ENCODE data around the gene AGPS. TPM values are rescaled to one million over a fixed set of nuclear protein-coding genes. Genes with fewer than 3 reads are reported as not detected.

The AGPS gene
- total RNA-seq, 3 donors from 2014 or later (not counting 1 experiment from before 2014, with no cell fraction given), result 27.4 to 36.0 (median 35.6) TPM

DNA sequence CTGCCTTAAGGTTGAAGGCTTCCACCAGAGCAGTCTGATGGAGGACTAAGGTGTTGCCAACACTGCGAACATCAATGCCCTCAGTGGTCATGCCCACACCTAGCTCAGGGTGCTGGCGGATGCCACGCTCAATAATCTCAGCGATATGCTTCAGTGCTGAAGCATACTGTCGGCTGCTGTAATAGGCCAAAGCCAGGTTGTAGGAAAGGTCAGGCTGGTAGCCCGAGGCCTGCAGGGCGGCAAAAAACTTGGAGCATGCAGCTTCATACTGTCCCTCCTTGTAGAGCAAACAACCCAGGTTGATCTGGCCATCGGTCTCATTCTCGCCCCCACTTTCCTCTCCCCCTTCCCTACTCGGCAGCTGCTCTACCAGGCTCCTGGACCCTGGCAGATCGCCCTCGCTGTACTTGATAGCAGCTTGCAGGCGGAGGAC is 159.4 kb downstream of the AGPS start:
- Histone ChIP-seq H3K9me3 (ENCODE audit: control insufficient read depth, insufficient read depth, low read length) (no peaks in the 10 kb centered on the region), H3K4me3 (ENCODE audit: low read length) (peak overlapping the region; percentile 74), H3K36me3 (ENCODE audit: control insufficient read depth, insufficient read depth, low read length) (no peaks in the 10 kb centered on the region), H3K27ac (ENCODE audit: low read length) (peak overlapping the region; percentile 96), H3K27me3 (ENCODE audit: control insufficient read depth, insufficient read depth, low read length) (no peaks in the 10 kb centered on the region), H3K4me1 (ENCODE audit: control insufficient read depth, insufficient read depth, low read length) (peaks cover 13% of the 10 kb centered on the region)
- peaks cover 9% of the 10 kb centered on the region for H3K36me3 Mint-ChIP-seq
- intact Hi-C loops (cut with micrococcal nuclease), result loop anchor here (10.0 kb wide), 1 partner anchor 387 kb away; no protein-coding TSS in a partner anchor
- no peaks in the 10 kb centered on the region for H3K9me3 Mint-ChIP-seq
- H3K4me1 Mint-ChIP-seq, result peaks cover 12 to 13% of the 10 kb centered on the region in 2 donors
- ATAC-seq (no peak), DNase-seq (no peak)
- TF ChIP-seq, protein P1, sequence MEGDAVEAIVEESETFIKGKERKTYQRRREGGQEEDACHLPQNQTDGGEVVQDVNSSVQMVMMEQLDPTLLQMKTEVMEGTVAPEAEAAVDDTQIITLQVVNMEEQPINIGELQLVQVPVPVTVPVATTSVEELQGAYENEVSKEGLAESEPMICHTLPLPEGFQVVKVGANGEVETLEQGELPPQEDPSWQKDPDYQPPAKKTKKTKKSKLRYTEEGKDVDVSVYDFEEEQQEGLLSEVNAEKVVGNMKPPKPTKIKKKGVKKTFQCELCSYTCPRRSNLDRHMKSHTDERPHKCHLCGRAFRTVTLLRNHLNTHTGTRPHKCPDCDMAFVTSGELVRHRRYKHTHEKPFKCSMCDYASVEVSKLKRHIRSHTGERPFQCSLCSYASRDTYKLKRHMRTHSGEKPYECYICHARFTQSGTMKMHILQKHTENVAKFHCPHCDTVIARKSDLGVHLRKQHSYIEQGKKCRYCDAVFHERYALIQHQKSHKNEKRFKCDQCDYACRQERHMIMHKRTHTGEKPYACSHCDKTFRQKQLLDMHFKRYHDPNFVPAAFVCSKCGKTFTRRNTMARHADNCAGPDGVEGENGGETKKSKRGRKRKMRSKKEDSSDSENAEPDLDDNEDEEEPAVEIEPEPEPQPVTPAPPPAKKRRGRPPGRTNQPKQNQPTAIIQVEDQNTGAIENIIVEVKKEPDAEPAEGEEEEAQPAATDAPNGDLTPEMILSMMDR (IDR thresholded peaks at IDR 0.05), result no peak
- H3K27me3 Mint-ChIP-seq (ENCODE audit: low read depth in 2 of 2), result peaks cover under 1 to 2% of the 10 kb centered on the region in 2 donors
- peak overlapping the region; percentile 98 to 100 for H3K27ac Mint-ChIP-seq
- peak overlapping the region; percentile 98 for H3K4me3 Mint-ChIP-seq
- 70% methylated on average over 13 of the region's 13 CpGs for WGBS (ENCODE audit: insufficient coverage)

DNA sequence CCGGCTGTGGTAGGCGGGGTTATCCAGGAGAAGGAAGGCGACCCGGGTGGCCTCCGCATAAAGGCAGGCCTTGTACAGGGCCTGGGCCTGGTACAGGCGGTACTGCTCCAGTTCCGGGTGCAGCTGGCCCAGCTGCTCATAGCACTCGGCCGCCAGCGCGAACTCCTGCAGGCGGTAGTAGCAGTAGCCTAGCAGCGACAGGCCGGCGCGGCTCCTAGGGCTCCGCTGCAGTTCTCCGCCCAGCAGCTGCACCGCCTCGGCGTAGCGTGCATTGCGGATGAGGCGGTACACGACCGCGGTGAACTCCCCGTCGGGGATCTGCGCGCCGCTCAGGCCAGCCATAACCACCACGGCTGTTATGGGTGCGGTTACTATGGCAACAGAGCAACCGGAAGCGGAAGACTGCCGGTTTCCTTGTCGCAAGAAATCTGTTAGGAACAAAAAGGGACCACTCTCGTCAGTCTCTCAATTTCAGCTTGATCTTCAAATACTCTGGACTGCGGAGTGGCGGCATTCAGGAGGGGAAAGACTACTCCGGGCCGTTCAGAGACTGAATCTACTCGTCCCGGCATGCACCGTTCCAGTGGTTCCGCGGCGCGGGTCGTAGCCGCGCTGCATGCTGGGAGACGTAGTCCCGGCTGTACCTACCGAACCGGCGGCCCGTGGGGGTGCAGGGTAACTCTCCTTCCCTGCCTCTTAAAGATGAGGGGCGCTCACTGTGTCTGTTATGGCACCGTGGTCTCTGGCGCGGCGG is 160.0 kb downstream of the AGPS start:
- 1% methylated on average over 63 of the region's 64 CpGs for WGBS (ENCODE audit: insufficient coverage)
- intact Hi-C loops (cut with micrococcal nuclease), result loop anchor here (1.0 to 10.0 kb wide), 2 partner anchors 66 to 388 kb away; a partner anchor contains a TSS
- Histone ChIP-seq H3K4me1 (ENCODE audit: control insufficient read depth, insufficient read depth, low read length) (peaks cover 13% of the 10 kb centered on the region), H3K27ac (ENCODE audit: low read length) (peak overlapping the region; percentile 96), H3K9me3 (ENCODE audit: control insufficient read depth, insufficient read depth, low read length) (no peaks in the 10 kb centered on the region), H3K4me3 (ENCODE audit: low read length) (peak overlapping the region; percentile 74), H3K27me3 (ENCODE audit: control insufficient read depth, insufficient read depth, low read length) (no peaks in the 10 kb centered on the region), H3K36me3 (ENCODE audit: control insufficient read depth, insufficient read depth, low read length) (no peaks in the 10 kb centered on the region)
- Mint-ChIP-seq H3K4me3 (peak overlapping the region; percentile 98), H3K27ac (peak overlapping the region; percentile 98 to 100), H3K36me3 (peaks cover 9% of the 10 kb centered on the region), H3K9me3 (no peaks in the 10 kb centered on the region), H3K4me1 (peaks cover 12 to 13% of the 10 kb centered on the region in 2 donors), H3K27me3 (ENCODE audit: low read depth in 2 of 2) (peaks cover 4 to 8% of the 10 kb centered on the region in 2 donors)
- DNase-seq, result peak; percentile 91 to 97
- ATAC-seq, result peak; percentile 90 to 95 (median 92)
- TF ChIP-seq, protein P1 (IDR thresholded peaks at IDR 0.05), result no peak

DNA sequence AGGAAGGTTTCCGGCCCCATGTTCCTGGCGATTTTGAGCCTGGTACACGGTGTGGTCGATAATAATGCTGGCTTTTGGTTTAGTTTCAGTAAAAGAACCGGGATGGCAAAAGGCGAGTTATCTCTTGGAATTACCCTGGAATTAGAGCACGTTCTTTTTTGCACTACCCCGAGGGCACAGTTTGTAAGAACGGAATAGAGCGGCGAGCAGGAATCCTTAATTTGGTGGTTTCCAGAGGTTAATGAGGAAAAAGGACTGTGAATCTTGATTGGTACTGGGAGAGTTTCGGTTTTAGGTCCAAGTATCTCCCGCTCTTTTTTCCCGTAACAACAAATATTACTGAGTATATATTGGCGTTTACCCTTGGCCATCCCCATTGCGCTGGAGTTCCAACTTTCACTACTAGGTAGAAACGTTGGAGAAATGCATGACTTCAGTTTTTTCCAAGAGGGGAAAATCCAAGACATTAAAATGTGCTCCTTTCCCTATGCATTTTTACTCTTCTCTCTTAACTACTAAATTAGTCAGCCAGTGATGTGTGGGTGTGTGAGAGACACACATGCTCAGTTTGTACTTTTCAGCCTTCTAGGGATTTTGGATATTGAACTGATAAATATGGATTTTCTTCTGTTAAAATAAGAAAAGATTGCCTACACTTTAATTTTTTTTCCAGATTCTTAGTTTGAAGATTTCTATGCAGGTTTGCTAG is 160.8 kb downstream of the AGPS start:
- ATAC-seq (no peak), DNase-seq (no peak)
- Mint-ChIP-seq H3K9me3 (no peaks in the 10 kb centered on the region), H3K4me3 (peak overlapping the region; percentile 98), H3K36me3 (peaks cover 9% of the 10 kb centered on the region), H3K27ac (peak overlapping the region; percentile 98 to 100), H3K4me1 (peaks cover 12 to 13% of the 10 kb centered on the region in 2 donors), H3K27me3 (ENCODE audit: low read depth in 2 of 2) (peaks cover 4 to 13% of the 10 kb centered on the region in 2 donors)
- peak overlapping the region; percentile 96 for H3K27ac ChIP-seq (ENCODE audit: low read length)
- intact Hi-C loops (cut with micrococcal nuclease), result loop anchor here (1.0 to 10.0 kb wide), 2 partner anchors 65 to 389 kb away; a partner anchor contains a TSS
- H3K27me3 ChIP-seq (ENCODE audit: control insufficient read depth, insufficient read depth, low read length), result no peaks in the 10 kb centered on the region
- no peaks in the 10 kb centered on the region for H3K36me3 ChIP-seq (ENCODE audit: control insufficient read depth, insufficient read depth, low read length)
- no peaks in the 10 kb centered on the region for H3K9me3 ChIP-seq (ENCODE audit: control insufficient read depth, insufficient read depth, low read length)
- peaks cover 13% of the 10 kb centered on the region for H3K4me1 ChIP-seq (ENCODE audit: control insufficient read depth, insufficient read depth, low read length)
- peak overlapping the region; percentile 74 for H3K4me3 ChIP-seq (ENCODE audit: low read length)
- WGBS (ENCODE audit: insufficient coverage), result 5% methylated on average over 17 of the region's 17 CpGs
- TF ChIP-seq, protein P1 (IDR thresholded peaks at IDR 0.05), result no peak

All from natural killer cell (primary cell).